Head of caudate nucleus (tissue), 42 donors: ENCODE data around the gene MAG.

ENCODE experiments used
- DNase-seq, 42 donors: peaks; one replicate each; pipeline versions ENCODE4 v3.0.0 to v3.0.0-alpha.2; 2020 to 2021; ENCODE audit warnings: mixed read lengths in 7 of 42
- intact Hi-C: fragments of 100-400 bp; cut with DNase I; formaldehyde crosslinking; loops from one replicate; pipeline ENCODE4 v1.15.0; 2022

Gene MAG

DNA sequence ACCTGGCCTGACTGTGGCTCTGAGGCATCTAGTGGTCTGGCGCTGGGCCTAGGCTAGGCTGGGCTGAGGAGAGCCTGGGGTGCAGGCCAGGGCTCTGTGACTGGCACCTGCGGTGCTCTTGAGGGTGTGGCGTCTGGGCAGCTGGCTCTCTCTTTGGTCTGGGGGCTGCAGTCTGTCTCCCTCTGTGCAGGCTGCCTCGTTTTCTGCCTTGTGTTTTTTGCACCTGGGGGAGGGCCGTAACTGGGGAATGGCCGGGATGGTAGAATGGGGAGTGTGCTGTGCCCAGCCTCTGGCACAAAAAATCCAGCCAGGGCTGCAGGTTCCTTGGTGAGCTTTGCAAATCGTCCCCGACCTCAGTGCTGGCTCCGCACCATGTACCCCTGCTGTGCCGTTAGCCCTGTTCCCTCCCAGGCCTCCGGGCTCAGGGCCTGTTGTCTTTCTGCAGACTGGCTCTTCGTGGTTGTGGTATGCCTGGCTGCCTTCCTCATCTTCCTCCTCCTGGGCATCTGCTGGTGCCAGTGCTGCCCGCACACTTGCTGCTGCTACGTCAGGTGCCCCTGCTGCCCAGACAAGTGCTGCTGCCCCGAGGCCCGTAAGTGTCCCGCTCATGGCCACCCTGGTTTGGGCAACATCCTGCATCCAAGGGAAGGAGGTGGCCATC is 29.7 kb upstream of the MAG start:
- intact Hi-C loops, result no loop called here
- DNase-seq, result peak in 14 of 42 donors; percentile 4 to 44 (median 22)

- DNase-seq, result peak in 17 of 42 donors; percentile 1 to 44 (median 17)
- intact Hi-C loops, result loop anchor here (5.0 kb wide), 1 partner anchor 122 kb away; the partner anchor contains the start of gene FXYD7
Measured at GRCh38 chr19:35264268-35265125, 27.5 kb upstream of the MAG start.

DNA sequence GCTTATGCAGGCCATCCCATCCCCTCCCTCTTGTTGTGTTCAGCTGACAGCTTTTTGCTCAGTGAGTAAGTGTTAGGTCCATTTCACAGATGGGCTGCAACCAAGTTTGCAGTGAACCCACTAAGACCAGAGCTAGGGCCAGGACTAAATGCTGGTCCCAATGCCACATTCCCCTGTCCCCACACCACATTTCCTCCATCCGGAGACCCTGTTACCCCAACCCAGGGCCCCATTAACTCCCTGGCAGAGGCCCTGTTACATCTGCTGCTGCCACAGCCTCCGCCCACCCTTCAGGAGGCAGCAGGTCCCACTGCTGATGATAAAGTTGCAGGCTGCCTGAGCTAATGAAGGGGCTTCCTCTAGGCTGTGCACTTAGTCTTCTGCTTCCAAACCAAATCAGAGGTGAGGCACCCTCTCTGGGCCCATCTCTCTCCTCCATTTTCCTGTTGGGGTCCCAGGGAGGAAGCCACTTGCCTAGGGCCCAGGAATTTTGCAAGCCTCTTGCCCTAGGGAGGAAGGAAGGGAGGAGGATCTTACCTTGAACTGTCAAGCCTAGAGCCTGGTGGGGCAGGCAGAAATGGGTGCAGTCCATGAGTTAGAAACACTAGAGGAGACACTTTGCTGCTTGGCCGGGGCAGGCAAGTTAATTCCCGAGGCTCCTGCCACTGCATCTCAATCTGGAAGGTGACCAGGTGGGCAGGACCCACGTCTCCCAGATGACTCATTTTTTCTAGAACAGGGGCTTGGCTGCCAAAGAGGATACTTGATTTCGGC is 26.6 kb upstream of the MAG start:
- intact Hi-C loops, result loop anchor here (5.0 kb wide), 1 partner anchor 123 kb away; the partner anchor contains the start of gene FXYD7

DNA sequence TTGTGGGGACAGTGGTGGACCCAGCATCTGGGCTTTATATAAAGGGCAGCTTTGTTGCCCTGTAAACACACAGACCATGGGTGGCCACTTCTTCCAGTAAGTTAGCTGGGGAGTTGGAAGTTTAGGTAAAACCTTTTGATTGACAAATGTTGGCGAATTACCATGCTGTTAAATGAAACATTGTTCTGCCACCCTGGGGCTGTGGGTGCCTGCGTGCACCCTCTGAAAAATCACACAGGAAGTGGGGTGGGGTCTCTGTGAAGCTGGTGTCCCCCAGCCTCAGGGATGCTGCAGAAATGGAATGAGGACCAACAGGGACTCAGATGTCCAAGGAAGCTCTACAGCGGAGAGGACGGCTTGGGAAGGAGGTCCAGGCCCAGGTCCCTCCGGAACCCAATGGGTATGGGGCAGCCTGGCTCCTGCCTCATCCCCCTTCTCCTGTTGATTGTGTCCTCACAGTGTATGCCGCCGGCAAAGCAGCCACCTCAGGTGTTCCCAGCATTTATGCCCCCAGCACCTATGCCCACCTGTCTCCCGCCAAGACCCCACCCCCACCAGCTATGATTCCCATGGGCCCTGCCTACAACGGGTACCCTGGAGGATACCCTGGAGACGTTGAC is 26.0 kb upstream of the MAG start:
- DNase-seq, result peak in 17 of 42 donors; percentile 3 to 43 (median 14)
- intact Hi-C loops, result loop anchor here (5.0 kb wide), 1 partner anchor 124 kb away; the partner anchor contains the start of gene FXYD7

More for the DNA sequence above, 26.6 kb upstream of the MAG start:
- DNase-seq, result peak in 21 of 42 donors; percentile 3 to 50 (median 15)

DNA sequence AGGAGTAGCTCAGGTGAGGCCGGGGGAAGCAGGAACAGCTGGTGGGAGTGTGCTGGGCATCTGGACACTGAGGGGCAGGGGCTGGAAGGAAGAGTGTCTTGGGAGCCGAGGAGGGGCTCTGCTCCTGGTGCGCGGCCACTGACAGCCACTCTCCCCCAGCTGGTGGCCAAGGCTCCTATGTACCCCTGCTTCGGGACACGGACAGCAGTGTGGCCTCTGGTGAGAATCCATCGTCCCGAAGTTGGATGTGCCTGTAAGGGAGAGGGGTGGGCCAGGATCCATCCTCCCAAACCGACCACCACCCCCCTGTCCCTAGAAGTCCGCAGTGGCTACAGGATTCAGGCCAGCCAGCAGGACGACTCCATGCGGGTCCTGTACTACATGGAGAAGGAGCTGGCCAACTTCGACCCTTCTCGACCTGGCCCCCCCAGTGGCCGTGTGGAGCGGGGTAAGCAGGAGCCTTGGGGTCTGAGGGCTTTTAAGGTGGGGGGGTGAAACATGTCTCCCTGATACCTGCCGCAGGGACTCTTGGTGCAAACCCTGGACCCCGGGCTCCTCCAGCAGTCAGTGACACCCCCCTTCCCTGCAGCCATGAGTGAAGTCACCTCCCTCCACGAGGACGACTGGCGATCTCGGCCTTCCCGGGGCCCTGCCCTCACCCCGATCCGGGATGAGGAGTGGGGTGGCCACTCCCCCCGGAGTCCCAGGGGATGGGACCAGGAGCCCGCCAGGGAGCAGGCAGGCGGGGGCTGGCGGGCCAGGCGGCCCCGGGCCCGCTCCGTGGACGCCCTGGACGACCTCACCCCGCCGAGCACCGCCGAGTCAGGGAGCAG is 25.2 kb upstream of the MAG start:
- intact Hi-C loops, result loop anchor here (5.0 kb wide), 1 partner anchor 124 kb away; the partner anchor contains the start of gene FXYD7
- peak in 16 of 42 donors; percentile 8 to 52 (median 17) for DNase-seq

DNA sequence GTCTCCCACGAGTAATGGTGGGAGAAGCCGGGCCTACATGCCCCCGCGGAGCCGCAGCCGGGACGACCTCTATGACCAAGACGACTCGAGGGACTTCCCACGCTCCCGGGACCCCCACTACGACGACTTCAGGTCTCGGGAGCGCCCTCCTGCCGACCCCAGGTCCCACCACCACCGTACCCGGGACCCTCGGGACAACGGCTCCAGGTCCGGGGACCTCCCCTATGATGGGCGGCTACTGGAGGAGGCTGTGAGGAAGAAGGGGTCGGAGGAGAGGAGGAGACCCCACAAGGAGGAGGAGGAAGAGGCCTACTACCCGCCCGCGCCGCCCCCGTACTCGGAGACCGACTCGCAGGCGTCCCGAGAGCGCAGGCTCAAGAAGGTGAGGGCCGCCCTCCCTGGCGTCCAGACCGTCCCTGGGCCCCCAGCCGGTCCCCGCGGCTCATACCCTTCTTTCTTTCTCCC is 24.6 kb upstream of the MAG start:
- intact Hi-C loops, result loop anchor here (5.0 kb wide), 1 partner anchor 125 kb away; the partner anchor contains the start of gene FXYD7
- DNase-seq, result peak in 27 of 42 donors; percentile 28 to 75 (median 57)

- peak in 38 of 42 donors; percentile 31 to 88 (median 74) for DNase-seq
- intact Hi-C loops, result loop anchor here (5.0 kb wide), 1 partner anchor 126 kb away; the partner anchor contains the start of gene FXYD7
Measured at GRCh38 chr19:35267818-35268535, 24.0 kb upstream of the MAG start.

DNA sequence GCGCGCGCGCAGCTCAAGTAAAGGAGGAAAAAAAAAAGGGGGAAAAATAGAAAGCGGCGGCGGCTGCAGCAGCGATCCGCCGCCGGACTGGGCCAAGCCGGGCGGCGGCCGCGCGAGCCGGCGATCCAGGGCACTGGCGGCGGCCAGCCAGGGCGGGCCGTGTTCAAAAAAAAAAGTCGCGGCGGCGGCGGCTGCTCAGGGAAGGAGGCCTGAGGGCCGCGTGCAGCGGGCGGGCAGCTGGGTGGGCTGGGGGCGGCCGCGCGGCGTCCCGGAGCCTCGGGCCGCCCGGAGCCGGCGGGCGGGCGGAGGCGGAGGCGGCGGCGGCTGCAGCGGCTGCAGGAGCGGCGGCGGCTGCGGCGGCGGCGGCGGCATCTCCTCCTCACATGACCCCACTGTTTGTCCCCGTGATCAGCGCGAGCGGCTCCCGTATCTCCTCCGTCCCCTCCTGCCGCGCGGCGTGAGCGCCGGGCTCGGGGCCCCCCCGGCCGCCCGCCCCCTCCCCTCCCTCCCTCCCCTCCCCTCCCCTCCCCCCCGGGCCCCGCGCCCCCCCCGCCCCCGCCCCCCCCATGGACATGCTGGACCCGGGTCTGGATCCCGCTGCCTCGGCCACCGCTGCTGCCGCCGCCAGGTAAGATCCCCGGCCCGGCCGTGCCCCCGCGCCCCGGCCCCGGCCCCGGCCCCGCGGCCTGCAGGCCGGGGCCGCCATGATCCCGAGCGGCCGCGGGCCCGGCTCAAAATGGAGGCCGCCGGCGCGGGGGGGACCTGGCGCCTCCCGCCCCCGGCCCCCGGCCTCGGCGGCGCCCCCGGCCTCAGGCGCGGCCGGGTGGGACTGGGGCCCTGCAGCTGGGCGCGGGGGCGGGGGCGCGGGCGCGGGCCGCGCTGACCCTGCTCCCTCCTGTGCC is 23.2 kb upstream of the MAG start, which contains the start of gene USF2:
Gene USF2 (plus strand): TSS at position 427 of the 902 bp plus-strand sequence. CDS start 140 bp downstream, at position 567.
- intact Hi-C loops, result loop anchor here (5.0 kb wide), 1 partner anchor 126 kb away; the partner anchor contains the start of gene FXYD7

DNA sequence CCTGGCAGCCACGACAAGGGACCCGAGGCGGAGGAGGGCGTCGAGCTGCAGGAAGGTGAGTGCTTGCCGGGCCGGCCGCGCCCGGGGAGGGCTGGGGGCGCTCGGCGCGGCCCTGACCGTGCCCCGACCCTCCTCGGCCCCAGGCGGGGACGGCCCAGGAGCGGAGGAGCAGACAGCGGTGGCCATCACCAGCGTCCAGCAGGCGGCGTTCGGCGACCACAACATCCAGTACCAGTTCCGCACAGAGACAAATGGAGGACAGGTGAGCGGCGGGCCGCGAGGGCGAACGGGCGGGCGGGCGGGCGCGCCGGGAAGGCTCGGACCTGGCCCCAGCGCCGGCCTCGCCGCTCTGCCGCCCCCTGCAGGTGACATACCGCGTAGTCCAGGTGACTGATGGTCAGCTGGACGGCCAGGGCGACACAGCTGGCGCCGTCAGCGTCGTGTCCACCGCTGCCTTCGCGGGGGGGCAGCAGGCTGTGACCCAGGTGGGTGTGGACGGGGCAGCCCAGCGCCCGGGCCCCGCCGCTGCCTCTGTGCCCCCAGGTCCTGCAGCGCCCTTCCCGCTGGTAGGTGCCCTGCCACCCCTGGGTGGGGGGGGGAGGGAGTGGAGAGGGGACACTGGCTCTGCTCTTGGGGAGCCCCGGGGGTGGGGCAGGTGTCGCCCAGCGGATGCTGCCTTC is 22.4 kb upstream of the MAG start:
- intact Hi-C loops, result loop anchor here (5.0 kb wide), 1 partner anchor 127 kb away; the partner anchor contains the start of gene FXYD7
- peak; percentile 81 to 96 (median 90) for DNase-seq

More for the DNA sequence above, 23.2 kb upstream of the MAG start, which contains the start of gene USF2:
- peak; percentile 67 to 95 (median 87) for DNase-seq

DNA sequence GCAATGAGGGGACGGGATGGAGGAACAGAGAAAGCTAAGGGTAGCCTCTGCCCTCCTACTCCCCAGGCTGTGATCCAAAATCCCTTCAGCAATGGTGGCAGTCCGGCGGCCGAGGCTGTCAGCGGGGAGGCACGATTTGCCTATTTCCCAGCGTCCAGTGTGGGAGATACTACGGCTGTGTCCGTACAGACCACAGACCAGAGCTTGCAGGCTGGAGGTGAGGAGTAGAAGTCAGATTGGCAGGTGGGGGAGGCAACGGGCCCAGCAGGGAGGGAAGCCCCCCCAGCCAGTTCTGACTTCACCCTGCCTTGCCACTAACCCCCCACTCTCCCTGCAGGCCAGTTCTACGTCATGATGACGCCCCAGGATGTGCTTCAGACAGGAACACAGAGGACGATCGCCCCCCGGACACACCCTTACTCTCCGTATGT is 21.6 kb upstream of the MAG start:
- intact Hi-C loops, result no loop called here
- DNase-seq, result no peak

DNA sequence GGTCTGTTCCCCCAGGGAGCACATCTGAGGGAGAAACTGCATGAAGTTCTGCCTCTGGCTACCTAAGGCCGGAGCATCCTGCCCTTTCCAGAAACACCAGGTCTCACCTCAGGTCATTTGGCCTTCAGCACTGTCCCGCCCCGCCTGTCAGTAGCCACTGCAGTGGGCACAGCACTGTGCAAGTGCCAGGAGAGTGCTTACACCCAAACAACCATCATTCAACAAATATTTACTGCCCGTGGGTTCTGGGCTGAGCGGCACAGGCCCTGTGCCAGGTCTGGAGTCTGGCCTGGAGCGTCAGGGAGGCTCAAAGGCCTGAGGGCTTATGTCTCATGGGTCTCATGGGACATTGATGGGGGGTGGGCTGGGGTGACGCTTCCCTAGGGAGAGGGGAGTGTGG is 20.4 kb upstream of the MAG start:
- no peak for DNase-seq
- intact Hi-C loops, result no loop called here

- intact Hi-C loops, result no loop called here
- peak in 2 of 42 donors; percentile 48 to 61 for DNase-seq
Measured at GRCh38 chr19:35272122-35272719, 19.7 kb upstream of the MAG start.

- DNase-seq, result no peak
- intact Hi-C loops, result no loop called here
Measured at GRCh38 chr19:35272954-35273649, 18.9 kb upstream of the MAG start.
